ENCODE measurements around the gene SEMA3E. TPM values are rescaled to one million over a fixed set of nuclear protein-coding genes. Genes with fewer than 3 reads are reported as not detected.

The SEMA3E gene
- total RNA-seq, 1 donor from 2014 or later: 0.27 TPM

DNA sequence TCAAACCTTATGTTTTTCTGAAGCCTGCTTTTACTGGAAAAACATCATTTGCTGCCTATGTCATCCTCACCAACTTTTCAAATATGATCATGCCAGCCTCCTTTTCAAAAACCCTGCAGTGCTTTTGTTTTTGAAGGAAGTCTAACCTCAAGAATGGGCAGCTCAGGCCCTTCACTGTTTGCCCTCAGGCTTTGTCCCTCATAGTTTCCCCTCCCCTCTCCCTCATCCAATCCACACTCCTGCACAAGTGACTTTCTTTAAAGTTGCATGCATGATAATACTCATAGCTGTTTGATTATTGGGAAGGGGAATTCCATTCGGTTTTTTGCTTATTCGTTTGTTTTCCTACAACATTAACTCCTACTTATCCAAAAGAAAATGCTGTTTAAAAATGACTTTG is 219.4 kb downstream of the SEMA3E start:
- DNase-seq (no peak), ATAC-seq (ENCODE audit: poor library complexity) (no peak)
- intact Hi-C loops (cut with DNase I): no loop called here

DNA sequence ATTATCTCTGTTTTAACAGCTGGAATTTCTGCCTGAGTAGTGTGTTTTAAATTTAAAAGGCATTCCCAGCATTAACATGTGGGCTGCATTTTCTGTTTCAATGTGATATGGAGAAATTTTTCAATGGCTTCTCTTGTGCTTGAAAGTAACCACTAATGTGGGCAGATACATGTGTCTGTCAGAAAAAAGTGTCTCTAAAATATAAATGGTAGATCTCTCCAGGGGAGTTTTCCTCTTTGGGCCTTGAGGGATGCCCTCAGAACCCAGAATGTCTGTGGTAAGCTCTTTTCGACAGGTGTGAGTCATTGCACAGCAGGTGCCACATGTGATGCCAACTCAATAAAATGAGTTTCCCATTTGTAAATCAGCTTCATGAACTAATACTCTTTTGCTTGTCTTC is 221.1 kb downstream of the SEMA3E start:
- ATAC-seq (ENCODE audit: poor library complexity) (no peak), DNase-seq (no peak)
- intact Hi-C loops (cut with DNase I): no loop called here

DNA sequence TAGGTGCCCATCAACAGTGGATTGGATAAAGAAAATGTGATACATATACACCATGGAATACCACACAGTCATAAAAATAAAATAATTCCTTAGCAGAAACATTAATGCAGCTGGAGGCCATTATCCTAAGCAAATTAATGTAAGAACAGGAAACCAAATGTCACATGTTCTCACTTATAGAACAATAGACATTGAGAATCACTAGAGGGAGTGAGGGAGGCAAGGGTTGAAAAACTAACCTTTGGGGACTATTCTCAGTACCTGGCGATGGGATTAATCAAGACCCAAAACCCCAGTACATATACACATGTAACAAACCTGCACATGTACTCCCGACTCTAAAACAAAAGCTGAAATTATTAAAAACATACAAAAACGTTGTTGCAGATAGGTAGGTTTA is 222.6 kb downstream of the SEMA3E start:
- intact Hi-C loops (cut with DNase I): no loop called here
- no peak for DNase-seq
- ATAC-seq (ENCODE audit: poor library complexity): no peak

DNA sequence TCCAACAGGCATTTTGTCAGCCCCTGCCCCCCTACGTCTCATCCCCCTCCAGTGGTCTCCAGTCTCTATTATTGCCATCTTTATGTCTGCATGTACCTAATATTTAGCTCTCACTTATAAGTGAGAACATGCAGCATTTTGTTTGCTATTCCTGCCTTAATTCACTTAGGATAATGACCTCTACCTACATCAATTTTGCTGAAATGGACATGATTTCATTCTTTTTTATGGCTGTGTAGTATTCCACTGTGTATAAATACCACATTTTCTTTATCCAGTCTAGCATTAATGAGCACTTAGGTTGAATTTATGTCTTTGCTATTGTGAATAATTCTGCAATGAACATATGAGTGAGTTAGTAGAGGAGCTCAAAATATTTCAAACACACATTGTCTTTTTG is 229.9 kb downstream of the SEMA3E start:
- intact Hi-C loops (cut with DNase I): no loop called here
- DNase-seq: no peak
- no peak for ATAC-seq (ENCODE audit: poor library complexity)

DNA sequence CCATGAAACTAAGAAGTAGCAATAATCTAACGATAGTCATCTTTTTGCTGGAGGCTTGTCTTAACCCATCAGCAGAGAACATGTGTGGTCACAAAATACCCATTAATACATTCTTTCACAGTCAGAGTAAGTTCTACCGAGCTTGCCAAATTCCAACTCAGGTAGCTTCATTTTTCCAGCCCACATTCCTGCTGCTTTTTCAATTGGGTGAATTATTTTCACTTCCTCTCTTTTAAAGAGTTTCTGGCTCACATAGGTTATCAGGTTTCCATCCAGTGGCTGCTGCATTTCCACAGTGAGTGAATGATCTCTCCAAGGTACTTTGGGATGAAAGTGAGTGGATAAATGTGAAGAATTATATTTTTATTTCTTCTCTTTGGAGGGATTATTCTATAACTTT is 233.1 kb downstream of the SEMA3E start:
- intact Hi-C loops (cut with DNase I): no loop called here
- DNase-seq (no peak), ATAC-seq (ENCODE audit: poor library complexity) (no peak)

DNA sequence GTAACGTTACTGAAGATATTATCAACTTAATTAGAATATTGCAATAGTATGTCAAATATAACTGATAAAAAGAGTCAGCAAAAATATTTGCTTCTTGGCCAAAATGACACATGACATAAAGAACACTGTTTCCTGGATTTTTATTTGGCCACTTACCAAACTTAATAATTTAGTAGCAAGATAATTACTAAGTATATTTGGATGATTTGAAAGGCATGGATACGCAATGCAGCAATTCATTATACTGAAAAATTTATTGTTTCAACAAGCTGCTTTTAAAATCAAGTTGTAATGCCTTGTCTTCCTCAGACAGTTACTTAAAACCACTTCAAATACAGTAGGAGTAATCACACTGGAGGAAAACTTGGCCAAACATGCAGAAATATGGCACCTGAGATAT is 234.0 kb downstream of the SEMA3E start:
- DNase-seq (no peak), ATAC-seq (ENCODE audit: poor library complexity) (no peak)
- intact Hi-C loops (cut with DNase I): no loop called here

DNA sequence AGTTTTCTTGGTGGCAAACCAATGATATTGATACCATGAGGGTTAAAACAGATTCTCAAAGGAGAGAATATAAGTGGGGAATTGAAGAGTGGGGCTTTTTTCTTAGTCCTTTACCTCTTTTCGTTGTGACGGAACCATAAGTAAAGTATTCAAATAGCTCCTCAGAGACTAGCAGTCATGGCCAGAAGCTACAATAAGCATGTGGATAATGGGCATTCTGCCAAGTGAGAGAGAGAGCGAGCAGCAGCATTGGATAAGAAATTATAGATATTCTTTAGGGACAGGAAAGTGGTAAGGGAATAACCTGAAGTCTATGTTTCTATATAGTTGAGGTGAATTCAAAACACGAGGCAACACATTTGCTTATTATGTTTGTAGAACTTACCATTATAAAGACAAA is 235.1 kb downstream of the SEMA3E start:
- intact Hi-C loops (cut with DNase I): no loop called here
- no peak for ATAC-seq (ENCODE audit: poor library complexity)
- DNase-seq: no peak

DNA sequence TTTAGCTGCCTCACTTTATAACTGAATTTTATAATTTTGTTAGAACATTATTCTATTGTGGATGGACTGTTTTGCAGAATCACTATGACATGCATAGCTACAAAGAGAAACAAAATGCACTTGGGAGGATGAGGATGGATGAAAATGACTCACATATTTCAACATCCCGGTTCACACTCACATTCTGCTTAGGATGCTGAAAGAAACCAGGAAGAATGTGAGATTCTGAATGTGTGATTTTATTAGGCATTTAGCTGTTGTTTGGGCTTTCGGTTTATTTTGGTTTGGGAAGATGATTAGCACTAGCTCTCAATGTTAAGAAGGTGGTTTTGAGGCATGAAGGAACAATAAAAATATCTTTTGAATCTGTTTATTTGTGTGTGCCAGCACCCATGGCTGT is 235.5 kb downstream of the SEMA3E start:
- ATAC-seq (ENCODE audit: poor library complexity): no peak
- intact Hi-C loops (cut with DNase I): no loop called here

DNA sequence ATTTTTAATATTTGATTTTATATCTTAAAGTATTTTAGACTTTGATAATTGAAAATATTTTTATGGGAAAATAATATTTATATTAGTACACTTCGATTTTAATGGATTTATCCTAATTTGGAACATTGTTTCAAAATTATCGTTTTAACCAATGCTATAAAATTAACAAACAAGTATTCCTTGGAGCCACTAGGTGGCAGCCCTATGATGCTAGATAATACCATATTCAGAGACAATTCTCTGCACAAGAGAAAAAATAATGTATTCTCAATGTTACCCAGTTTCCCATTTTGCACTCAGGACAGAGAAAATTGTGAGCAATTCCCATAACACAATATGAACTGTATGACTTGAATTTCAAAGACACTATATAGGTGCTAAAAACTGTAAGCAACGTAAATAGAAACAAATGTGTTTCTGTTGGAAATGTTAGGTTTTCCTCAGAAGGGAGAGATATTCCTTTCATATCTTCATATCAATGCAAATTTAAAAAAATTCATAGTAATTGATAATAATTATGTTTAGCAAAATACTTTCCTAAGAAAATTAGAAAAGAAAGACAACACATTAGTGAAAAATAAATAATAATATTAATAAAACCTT is 237.8 kb downstream of the SEMA3E start:
- no peak for ATAC-seq (ENCODE audit: poor library complexity)
- DNase-seq: no peak
- intact Hi-C loops (cut with DNase I): no loop called here

More for the DNA sequence above, 235.5 kb downstream of the SEMA3E start:
- no peak for DNase-seq

DNA sequence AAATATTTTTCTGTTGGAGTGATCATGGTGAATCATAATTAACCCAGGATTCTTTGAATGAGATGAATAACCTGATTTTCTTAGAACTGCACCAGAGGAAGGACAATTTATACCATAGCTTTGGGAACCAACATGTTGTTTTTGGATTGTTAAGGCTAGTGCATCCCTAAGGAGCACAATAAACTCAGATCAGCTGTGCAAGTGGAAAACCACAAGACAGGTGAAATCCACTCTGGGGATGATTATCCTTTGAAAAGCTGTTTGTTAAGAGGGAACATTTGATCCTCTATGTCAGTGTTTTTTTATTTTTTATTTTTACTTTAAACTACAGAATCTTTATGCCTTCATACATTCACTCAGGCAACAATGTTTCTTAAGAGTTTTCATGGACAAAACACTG is 254.2 kb downstream of the SEMA3E start:
- intact Hi-C loops (cut with DNase I): no loop called here
- ATAC-seq (ENCODE audit: poor library complexity): no peak
- DNase-seq: no peak

DNA sequence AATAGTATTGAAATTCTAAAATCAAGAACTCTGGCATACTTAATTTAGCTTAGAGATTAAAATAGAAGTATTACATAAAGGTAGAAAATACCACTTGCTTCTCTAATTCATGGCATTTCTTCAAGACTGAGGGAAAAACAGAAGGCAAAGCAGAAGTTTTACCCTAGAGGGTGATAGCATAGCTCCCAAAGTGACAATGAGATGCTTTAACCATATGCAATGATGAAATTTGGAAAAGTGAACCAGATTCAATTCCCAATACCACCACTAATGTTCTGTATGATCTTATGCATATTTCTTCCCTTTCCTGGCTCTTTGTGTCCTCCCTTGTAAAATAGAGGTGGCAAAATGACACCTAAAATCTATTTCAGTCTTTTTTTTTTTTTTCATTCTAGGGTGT is 260.5 kb downstream of the SEMA3E start:
- intact Hi-C loops (cut with DNase I): no loop called here
- ATAC-seq (ENCODE audit: poor library complexity): no peak

DNA sequence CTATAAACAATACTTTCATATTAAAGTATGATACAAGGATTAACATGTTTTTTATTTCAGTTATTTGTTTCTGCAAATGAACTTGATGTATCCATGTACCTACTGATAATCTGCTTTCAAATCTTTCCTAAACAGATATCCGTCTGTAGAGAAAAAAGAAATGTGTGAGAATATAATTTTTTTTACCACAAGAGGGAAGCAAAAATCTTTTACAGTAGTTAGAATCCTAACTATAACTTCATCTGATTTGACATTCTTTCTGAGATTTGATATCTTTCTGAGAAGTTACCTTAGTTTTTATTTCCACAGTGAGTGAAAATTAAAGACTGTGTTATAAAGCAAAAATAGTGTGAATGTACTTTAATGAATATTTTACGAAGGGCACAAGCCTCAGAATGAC is 282.3 kb downstream of the SEMA3E start:
- intact Hi-C loops (cut with DNase I): no loop called here
- ATAC-seq (ENCODE audit: poor library complexity): no peak
- DNase-seq: no peak

More for the DNA sequence above, 260.5 kb downstream of the SEMA3E start:
- no peak for DNase-seq

DNA sequence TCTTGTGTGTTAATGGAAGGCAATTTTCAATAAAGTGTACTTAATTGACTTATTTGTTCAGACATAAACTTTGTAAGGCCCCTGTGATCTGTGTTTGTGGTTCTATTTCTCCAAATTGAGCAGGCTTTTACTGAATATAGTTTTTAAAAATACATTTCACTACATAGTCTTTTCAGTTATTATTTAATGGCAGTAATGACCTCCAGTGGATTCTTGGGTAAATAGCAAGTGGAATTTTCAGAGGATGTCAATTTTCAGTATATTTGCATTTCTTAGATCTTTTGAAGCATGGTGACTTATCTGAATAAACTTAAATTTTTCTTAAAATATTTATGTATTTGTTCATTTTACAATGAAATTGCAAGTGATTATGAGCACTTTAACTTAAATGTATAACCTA is 283.2 kb downstream of the SEMA3E start:
- DNase-seq: no peak
- no peak for ATAC-seq (ENCODE audit: poor library complexity)
- intact Hi-C loops (cut with DNase I): no loop called here

DNA sequence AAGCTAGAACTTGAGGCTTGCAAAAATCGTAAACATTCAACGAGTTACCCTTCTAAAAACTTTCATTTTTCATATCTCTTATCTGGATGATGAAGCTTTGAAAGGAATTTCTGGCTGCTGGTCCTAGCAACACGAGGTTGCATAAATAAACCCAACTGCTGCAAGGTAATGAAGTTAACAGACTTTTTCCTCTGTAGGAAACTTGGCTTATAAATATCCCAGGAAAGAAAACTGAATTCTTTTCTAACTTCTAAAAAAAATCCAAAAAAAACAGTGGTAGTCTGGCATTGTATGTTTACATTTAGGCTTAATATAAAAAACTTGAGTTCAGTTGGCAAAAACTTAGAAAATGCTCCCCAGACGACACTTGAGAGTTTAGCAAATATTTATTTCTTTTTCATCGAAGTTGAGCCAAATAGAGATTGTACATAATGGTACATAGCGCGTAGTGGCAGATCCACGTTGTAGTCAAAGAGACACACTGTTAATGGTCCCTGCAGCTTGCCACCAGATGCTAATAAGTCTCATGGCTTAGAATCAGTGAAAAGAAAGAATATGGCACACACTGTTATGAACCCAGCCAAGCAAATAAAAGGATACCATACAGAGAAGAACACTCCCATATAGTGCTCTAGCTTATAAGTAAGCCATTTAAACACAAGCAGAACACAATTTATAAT is 285.9 kb downstream of the SEMA3E start:
- intact Hi-C loops (cut with DNase I): no loop called here
- no peak for DNase-seq

DNA sequence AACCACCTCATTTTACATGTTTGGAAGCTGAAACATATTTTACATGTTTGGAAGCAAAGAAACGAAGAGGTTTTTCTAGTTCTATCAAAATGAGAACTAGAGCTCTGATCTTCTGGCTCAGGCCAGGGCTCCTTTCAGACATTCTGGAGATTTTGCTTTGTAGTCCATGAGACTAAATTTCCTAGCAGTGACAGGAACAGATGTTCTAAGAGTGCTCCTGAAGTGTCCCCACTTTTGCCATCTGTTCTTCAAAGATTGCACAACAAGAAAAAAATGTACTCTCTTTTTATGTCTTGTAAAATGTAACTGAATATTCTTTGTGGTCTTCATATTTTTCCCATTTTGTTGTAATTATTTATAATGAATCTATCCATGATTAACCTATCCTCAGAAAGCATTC is 289.8 kb downstream of the SEMA3E start:
- intact Hi-C loops (cut with DNase I): no loop called here
- DNase-seq: no peak
- no peak for ATAC-seq (ENCODE audit: poor library complexity)

More for the DNA sequence above, 285.9 kb downstream of the SEMA3E start:
- no peak for ATAC-seq (ENCODE audit: poor library complexity)

DNA sequence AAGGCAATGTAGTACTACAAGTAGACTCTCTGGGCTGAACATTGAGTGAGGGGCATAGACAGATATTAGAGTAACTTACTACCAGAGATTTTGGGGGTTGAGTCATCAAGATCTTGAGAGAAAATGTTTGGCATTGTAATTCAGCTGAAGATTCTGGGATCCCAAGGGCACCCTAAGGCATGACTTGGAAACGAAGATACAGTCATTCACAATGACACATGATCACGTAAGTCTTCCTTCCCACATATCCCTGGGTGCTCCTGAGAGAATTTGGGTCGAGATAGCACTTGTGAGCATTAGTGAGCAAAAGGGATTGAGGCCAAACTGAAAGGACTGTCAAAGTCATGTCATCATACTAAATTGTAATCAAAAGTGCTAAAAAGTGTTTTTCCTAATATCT is 293.8 kb downstream of the SEMA3E start:
- intact Hi-C loops (cut with DNase I): no loop called here
- no peak for ATAC-seq (ENCODE audit: poor library complexity)
- DNase-seq: no peak

DNA sequence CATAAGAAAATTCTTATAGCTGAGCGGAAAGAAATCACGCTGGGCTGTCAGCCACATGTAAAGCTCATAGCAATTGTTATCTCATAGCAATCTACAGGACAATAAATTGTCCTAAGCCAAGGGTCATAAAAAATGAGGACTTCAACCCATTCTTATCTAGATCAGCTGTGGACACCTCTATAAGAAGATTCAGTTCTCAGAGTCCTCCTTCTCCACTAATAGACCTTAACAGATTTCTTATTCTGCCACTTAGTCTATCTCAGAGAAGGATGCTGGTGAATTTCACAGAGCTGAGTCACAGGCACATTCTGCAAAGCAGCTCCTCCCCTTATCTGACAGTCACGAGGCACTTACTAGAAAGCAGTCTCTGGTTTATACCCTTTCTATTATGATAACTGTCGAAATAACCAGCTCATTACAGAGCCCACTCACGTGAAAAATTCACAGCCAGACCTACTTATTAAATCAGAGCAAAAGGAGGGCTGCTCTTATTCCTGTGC is 300.9 kb downstream of the SEMA3E start:
- ATAC-seq (ENCODE audit: poor library complexity) (no peak), DNase-seq (no peak)
- intact Hi-C loops (cut with DNase I): no loop called here

DNA sequence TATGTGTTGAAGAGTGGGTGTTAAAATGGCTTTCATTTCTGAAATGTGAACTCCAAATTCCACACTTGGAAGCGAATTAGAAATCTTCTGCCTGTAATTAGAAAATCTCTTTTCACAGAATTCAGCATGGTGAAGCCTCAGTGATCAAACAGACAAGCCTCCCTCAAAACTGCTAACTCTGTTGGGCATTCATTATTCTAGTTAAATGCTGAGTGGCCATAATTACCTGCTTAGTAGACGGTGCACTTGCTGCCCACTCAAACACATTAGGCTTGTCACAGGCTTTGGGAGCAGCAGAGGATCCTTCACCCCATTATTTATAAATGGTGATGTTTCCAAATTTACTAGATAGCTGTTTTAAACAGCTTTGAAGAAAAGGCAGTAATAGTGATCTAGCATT is 309.0 kb downstream of the SEMA3E start:
- no peak for ATAC-seq (ENCODE audit: poor library complexity)
- DNase-seq: no peak
- intact Hi-C loops (cut with DNase I): no loop called here

DNA sequence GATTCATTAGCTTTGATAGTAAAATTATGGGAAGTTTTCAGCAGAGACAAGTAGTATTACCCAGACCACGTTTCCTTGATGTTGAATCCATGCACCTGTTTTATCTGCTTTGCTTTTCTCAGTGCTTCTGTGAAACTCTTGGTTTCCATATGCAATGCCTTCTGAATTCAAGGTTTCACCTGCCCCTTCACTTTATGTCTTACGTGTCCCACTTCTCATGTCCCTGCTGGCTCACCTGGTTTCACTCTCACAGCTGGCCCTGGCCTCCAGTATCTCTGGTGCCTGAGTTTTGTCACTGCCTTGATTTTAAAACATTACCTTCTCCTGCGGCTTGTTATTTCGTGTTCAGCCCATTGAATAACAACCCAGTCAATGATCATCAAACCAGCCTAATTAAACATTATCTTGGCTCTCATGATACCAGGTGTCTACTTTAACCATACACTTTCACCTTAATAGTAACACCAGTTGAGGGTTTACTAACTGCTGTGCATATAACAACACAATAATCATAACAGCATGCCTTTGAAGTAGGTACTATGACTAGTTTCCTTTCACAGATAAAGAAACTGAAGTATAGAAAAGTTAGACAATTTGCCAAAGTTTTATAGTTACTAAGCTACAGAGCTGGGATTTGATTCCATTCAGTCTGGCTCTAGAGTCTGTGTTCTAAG is 310.5 kb downstream of the SEMA3E start:
- intact Hi-C loops (cut with DNase I): no loop called here
- DNase-seq (no peak), ATAC-seq (ENCODE audit: poor library complexity) (no peak)

DNA sequence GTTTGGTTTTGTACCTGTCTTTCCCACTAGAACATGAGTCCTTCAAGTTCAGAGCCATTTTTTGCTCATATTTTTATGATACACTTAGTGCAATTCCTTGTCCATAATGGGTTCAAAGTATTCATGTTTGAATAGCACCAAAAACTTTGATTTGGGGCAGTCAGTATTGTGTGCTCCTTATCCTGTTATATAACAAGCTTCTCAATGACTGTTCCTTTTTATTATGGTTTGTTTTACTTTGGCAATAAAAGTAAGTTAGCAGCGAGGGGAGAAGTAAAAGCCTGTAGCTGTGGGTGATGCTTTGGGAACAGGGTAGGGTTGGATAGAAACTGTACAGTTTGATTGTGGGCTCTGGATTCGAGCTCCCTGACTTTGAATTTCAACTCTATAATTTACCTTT is 311.9 kb downstream of the SEMA3E start:
- DNase-seq (no peak), ATAC-seq (ENCODE audit: poor library complexity) (no peak)
- intact Hi-C loops (cut with DNase I): no loop called here

Data from Right ventricle myocardium superior (tissue), 1 donor.